GM12872 (cell line): Measurements from ENCODE around the gene SLC39A12.

Experiments
- TF ChIP-seq, protein P1 (sequence below): IDR thresholded peaks from 3 replicates; pipeline ENCODE4 v1.5.1; 2011; ENCODE audit warnings: low read depth, mild to moderate bottlenecking, low read length, moderate library complexity; ENCODE audit not compliant: insufficient read depth

Gene SLC39A12

DNA sequence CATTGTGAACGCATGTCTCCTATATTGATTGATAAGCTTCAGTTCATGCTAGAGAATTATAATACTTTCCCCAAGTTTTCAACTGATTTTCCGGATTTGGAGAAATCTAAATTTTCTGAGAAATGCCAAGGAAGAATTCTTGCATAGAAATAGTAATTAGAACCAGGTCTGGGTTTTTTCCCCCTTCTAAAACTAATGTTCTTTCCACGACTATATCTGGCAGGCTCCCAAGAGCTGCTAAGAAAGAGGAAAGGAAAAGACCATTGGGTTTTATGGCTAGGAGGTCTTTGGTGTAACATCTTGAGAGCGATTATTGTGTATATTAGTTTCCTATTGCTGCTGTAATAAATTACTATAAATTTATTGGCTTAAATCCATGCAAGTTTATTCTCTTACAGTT lies 116.7 kb downstream of the SLC39A12 start:
- TF ChIP-seq, protein P1, sequence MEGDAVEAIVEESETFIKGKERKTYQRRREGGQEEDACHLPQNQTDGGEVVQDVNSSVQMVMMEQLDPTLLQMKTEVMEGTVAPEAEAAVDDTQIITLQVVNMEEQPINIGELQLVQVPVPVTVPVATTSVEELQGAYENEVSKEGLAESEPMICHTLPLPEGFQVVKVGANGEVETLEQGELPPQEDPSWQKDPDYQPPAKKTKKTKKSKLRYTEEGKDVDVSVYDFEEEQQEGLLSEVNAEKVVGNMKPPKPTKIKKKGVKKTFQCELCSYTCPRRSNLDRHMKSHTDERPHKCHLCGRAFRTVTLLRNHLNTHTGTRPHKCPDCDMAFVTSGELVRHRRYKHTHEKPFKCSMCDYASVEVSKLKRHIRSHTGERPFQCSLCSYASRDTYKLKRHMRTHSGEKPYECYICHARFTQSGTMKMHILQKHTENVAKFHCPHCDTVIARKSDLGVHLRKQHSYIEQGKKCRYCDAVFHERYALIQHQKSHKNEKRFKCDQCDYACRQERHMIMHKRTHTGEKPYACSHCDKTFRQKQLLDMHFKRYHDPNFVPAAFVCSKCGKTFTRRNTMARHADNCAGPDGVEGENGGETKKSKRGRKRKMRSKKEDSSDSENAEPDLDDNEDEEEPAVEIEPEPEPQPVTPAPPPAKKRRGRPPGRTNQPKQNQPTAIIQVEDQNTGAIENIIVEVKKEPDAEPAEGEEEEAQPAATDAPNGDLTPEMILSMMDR: no peak

DNA sequence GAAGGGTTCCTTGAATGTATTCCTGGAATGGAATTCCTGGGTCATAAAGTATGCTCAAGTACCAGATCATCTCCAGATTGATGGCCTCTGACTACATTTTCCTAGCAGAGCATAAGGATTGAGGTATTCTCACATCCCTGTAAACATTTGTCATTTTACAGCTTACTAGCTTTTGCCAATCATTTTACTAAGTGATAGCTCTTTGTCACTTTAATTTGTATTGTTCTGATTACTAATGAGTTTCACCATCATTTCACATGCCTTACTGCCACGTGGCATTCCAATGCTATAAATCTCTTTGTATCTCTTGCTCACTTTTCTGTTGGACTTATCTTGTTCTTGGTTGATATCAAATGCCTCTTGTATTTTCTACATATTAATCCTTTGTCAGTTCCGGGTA lies 119.9 kb downstream of the SLC39A12 start:
- TF ChIP-seq, protein P1: no peak

GRCh38 chr10:18073314-18073713 lies 121.6 kb downstream of the SLC39A12 start:
- TF ChIP-seq, protein P1: no peak

- TF ChIP-seq, protein P1: no peak
Measured at GRCh38 chr10:18075881-18076280, 124.2 kb downstream of the SLC39A12 start.

DNA sequence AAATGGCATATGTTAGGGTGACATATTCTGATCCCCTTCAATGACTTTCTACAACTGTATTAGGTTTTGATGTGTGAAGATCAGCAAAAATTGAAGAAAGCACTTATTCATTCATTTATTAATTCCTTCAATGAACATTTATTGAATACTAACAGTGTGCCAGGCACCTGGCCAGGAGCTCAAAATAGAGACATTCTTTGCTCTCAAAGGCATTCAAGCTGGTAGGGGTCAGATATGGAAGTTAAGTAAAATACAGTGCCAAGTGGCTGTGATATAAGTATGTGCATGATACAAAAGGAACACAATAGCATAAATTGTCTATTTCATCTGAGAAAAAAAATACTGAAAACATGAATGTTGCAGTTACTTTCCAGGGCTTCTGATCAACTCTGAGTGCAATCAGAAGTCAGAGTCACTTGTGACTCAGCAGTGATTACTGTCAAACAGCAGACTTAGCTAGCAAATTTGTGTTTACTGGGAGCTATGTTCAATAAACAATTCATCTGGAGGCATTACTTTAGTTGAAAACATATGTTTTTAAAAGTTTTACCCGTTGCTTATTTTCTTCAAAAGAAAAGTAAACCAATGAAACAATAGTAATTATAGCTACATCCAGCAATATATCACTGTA lies 128.1 kb downstream of the SLC39A12 start:
- TF ChIP-seq, protein P1: no peak

- TF ChIP-seq, protein P1: no peak
Measured at GRCh38 chr10:18082381-18082780, 130.7 kb downstream of the SLC39A12 start.

DNA sequence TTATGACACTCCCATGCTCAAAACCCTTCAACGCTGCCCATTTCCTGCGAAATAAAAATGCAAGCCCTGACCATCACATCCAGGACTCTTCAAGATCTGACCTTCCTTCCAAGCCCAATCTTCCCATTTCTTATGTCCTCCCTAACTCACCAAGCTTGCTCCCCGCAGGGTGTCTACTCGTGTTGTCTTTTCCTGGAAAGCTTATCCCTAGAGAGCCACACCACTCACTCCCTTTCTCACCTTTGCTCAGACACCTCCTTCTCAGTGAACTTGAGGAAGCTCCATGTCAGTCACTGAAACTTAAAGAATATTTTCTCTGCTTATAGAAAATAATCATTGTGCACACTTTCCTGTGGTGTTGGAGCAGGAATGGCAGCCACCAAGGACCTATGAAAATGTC lies 134.1 kb downstream of the SLC39A12 start:
- TF ChIP-seq, protein P1: no peak
